A673 (cell line): Measurements from ENCODE around the gene TLR9. TPM values are rescaled to one million over a fixed set of nuclear protein-coding genes. Genes with fewer than 3 reads are reported as not detected.

Source experiments
- BruUV-seq: library from RNA; stranded (reverse); fragments of 400-500 nt; replicated peaks from 2 replicates; lab custom pipeline; 2021; lab: Mats Ljungman, UMichigan
- CTCF ChIA-PET: fragments of 300-600 bp; sonication (Branson Sonifier 250); formaldehyde crosslinking; loops from one replicate; lab custom pipeline; 2022; ENCODE audit warnings: antibody characterized with exemption; lab: Charles Lee
- POLR2A ChIA-PET: fragments of 300-600 bp; sonication (Branson Sonifier 250); formaldehyde crosslinking; loops from one replicate; lab custom pipeline; 2022; ENCODE audit warnings: antibody characterized with exemption; ENCODE audit not compliant: low non-redundant PET; lab: Charles Lee
- DNase-seq: peaks from one replicate; pipeline ENCODE4 v3.0.0-alpha.2; 2015; ENCODE audit warnings: low spot score
- H3K27ac ChIP-seq: fragments of 200-600 bp; sonication (generic); 2 replicates; pipeline ENCODE4 v1.5.1; 2016; ENCODE audit warnings: mixed run types, low read depth, mild to moderate bottlenecking, mixed read lengths, antibody characterized with exemption, low read length; ENCODE audit not compliant: poor library complexity, severe bottlenecking
- H3K27me3 ChIP-seq: fragments of 200-600 bp; sonication (generic); replicated peaks from 2 replicates; pipeline ENCODE4 v1.6.1; 2017; ENCODE audit warnings: mixed run types, low read depth, mild to moderate bottlenecking, mixed read lengths, antibody characterized with exemption, low read length; ENCODE audit not compliant: insufficient read depth, poor library complexity
- H3K36me3 ChIP-seq: fragments of 200-600 bp; sonication (generic); 2 replicates; pipeline ENCODE4 v1.6.1; 2016; ENCODE audit warnings: mixed run types, mild to moderate bottlenecking, mixed read lengths, antibody characterized with exemption, low read length; ENCODE audit not compliant: insufficient read depth, poor library complexity, severe bottlenecking
- H3K4me1 ChIP-seq: fragments of 200-600 bp; sonication (generic); 2 replicates; pipeline ENCODE4 v1.6.1; 2017; ENCODE audit warnings: mixed run types, mild to moderate bottlenecking, mixed read lengths, antibody characterized with exemption, low read length; ENCODE audit not compliant: insufficient read depth, poor library complexity, severe bottlenecking
- H3K4me3 ChIP-seq: fragments of 200-600 bp; sonication (generic); 2 replicates; pipeline ENCODE4 v1.5.1; 2016; ENCODE audit warnings: low read depth, mixed run types, mild to moderate bottlenecking, mixed read lengths, low read length; ENCODE audit not compliant: poor library complexity, severe bottlenecking
- H3K9me3 ChIP-seq: fragments of 200-600 bp; sonication (generic); 2 replicates; pipeline ENCODE4 v1.6.1; 2016; ENCODE audit warnings: mixed run types, low read depth, mild to moderate bottlenecking, mixed read lengths, antibody characterized with exemption, low read length; ENCODE audit not compliant: poor library complexity, severe bottlenecking
- EZH2 ChIP-seq: fragments of 200-600 bp; sonication (generic); IDR thresholded peaks from 2 replicates; pipeline ENCODE4 v1.6.1; 2017; ENCODE audit warnings: borderline replicate concordance, low read depth, mild to moderate bottlenecking, mixed read lengths, antibody characterized with exemption, low read length; ENCODE audit not compliant: poor library complexity, severe bottlenecking
- intact Hi-C: fragments of 100-400 bp; cut with micrococcal nuclease; formaldehyde crosslinking; loops from one replicate; pipeline ENCODE4 v1.10.0; 2022; ENCODE audit not compliant: unreplicated experiment
- microRNA-seq: library from miRNA; unstranded; fragments of <30 nt; microRNA quantifications from one replicate; pipeline ENCODE4 v1.2.0, GENCODE V29; 2021
- total RNA-seq: library from RNA; stranded (reverse); gene quantifications from 2 replicates; pipeline ENCODE4 v1.2.3, GENCODE V29; 2021
- TF ChIP-seq, protein P1 (sequence below): fragments of 300-800, 200-600 bp; sonication (generic); conservative IDR thresholded peaks from 2 replicates; pipeline ENCODE4 v1.5.1; 2017; ENCODE audit warnings: low read depth, mild to moderate bottlenecking, antibody characterized with exemption, low read length, moderate library complexity, mixed read lengths

The TLR9 gene
- total RNA-seq, 1 experiment from 2014 or later: not detected

GRCh38 chr3:52173101-52173500, 52.3 kb downstream of the TLR9 start:
- H3K4me3 ChIP-seq: no peak overlapping the region
- POLR2A ChIA-PET: no interaction called here
- no peaks in the 10 kb centered on the region for H3K36me3 ChIP-seq
- intact Hi-C loops: no loop called here
- DNase-seq: no peak
- no TSS peak for BruUV-seq
- CTCF ChIA-PET: no interaction called here
- H3K27me3 ChIP-seq: no peaks in the 10 kb centered on the region
- TF ChIP-seq, protein P1, sequence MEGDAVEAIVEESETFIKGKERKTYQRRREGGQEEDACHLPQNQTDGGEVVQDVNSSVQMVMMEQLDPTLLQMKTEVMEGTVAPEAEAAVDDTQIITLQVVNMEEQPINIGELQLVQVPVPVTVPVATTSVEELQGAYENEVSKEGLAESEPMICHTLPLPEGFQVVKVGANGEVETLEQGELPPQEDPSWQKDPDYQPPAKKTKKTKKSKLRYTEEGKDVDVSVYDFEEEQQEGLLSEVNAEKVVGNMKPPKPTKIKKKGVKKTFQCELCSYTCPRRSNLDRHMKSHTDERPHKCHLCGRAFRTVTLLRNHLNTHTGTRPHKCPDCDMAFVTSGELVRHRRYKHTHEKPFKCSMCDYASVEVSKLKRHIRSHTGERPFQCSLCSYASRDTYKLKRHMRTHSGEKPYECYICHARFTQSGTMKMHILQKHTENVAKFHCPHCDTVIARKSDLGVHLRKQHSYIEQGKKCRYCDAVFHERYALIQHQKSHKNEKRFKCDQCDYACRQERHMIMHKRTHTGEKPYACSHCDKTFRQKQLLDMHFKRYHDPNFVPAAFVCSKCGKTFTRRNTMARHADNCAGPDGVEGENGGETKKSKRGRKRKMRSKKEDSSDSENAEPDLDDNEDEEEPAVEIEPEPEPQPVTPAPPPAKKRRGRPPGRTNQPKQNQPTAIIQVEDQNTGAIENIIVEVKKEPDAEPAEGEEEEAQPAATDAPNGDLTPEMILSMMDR: no peak
- no peak for TF ChIP-seq EZH2
- no peaks in the 10 kb centered on the region for H3K4me1 ChIP-seq
- H3K9me3 ChIP-seq: no peaks in the 10 kb centered on the region
- H3K27ac ChIP-seq: no peak overlapping the region

DNA sequence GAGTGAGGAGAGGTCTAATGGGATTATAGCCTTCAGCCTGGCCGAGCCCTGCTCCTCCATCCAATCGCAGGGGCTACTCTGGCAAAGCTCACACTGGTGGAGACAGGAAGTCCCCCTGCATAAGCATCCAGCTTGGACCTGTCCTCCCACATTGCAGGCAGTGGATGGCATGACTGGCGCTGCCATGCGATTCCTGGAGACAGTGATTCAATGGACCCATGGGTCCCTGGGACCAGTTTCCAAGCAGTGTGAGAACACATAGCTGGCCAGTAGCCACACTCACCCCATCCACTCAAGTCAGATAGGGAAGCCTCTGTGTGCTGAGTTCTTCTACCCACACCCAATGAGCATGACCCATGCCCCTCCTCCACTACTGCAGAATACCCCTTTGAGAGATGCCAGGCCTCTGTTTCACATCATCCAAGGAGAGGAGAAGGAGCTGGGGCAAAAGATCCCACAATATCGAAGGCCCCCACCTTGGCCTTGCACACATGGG, 53.1 kb downstream of the TLR9 start:
- ChIA-PET POLR2A (no interaction called here), CTCF (no interaction called here)
- H3K9me3 ChIP-seq: no peaks in the 10 kb centered on the region
- no peaks in the 10 kb centered on the region for H3K36me3 ChIP-seq
- TF ChIP-seq, protein P1: no peak
- TF ChIP-seq EZH2: no peak
- no TSS peak for BruUV-seq
- DNase-seq: no peak
- no peaks in the 10 kb centered on the region for H3K4me1 ChIP-seq
- intact Hi-C loops: no loop called here
- H3K27me3 ChIP-seq: no peaks in the 10 kb centered on the region
- H3K4me3 ChIP-seq: no peak overlapping the region
- H3K27ac ChIP-seq: no peak overlapping the region

GRCh38 chr3:52171514-52172261, 53.8 kb downstream of the TLR9 start:
- no peak overlapping the region for H3K4me3 ChIP-seq
- intact Hi-C loops: no loop called here
- H3K27me3 ChIP-seq: no peaks in the 10 kb centered on the region
- no peak for DNase-seq
- H3K27ac ChIP-seq: no peak overlapping the region
- H3K36me3 ChIP-seq: no peaks in the 10 kb centered on the region
- H3K9me3 ChIP-seq: no peaks in the 10 kb centered on the region
- TF ChIP-seq, protein P1: no peak
- TF ChIP-seq EZH2: no peak
- ChIA-PET CTCF (no interaction called here), POLR2A (no interaction called here)
- no peaks in the 10 kb centered on the region for H3K4me1 ChIP-seq
- no TSS peak for BruUV-seq

Small RNA genes within 50 kb of the gene (microRNA-seq; reads per million reads assigned to microRNA genes)
- 41,353 reads per million, percentile 99 among the genes with 10 or more reads in this experiment for gene MIRLET7G

Other genes starting within 250 kb of the TLR9 start
- gene ACY1, start 242.1 kb downstream of the TLR9 start, total RNA-seq: 6.4 and 9.3 TPM in 2 replicates
- 613 and 624 TPM in 2 replicates for gene RPL29, start 229.8 kb downstream of the TLR9 start, total RNA-seq
- gene DUSP7, start 169.1 kb downstream of the TLR9 start, total RNA-seq: 17.2 and 20.1 TPM in 2 replicates
- 16.1 and 17.8 TPM in 2 replicates for gene POC1A, start 71.2 kb downstream of the TLR9 start, total RNA-seq
- gene ALAS1, start 27.5 kb downstream of the TLR9 start, total RNA-seq: 52.2 and 58.6 TPM in 2 replicates
- 18.3 and 21.0 TPM in 2 replicates for gene TWF2, start 13.5 kb upstream of the TLR9 start, total RNA-seq
- 3.6 and 5.8 TPM in 2 replicates for gene PPM1M, start 20.1 kb upstream of the TLR9 start, total RNA-seq
- 50.1 and 54.3 TPM in 2 replicates for gene WDR82, start 53.0 kb upstream of the TLR9 start, total RNA-seq
- gene GLYCTK, start 62.2 kb upstream of the TLR9 start, total RNA-seq: 4.3 and 5.1 TPM in 2 replicates
- gene DNAH1, start 90.7 kb upstream of the TLR9 start, total RNA-seq: 1.3 and 1.8 TPM in 2 replicates
- gene BAP1, start 184.4 kb upstream of the TLR9 start, total RNA-seq: 49.5 and 53.1 TPM in 2 replicates
- 2.9 and 4.5 TPM in 2 replicates for gene PHF7, start 185.0 kb upstream of the TLR9 start, total RNA-seq
- 0.07 TPM in 1 of 2 replicates, not detected in the other for gene SEMA3G, start 219.5 kb upstream of the TLR9 start, total RNA-seq
- gene TNNC1, start 228.4 kb upstream of the TLR9 start, total RNA-seq: not detected in 2 replicates
- gene NISCH, start 230.0 kb upstream of the TLR9 start, total RNA-seq: 46.9 and 48.6 TPM in 2 replicates